Trophoblast cell (in vitro differentiated cells and primary cell): ENCODE results near the gene ADO.
"Not testable (repeated sequence)": the region's sequence is repeated elsewhere in the genome, so short reads cannot be mapped to it uniquely, and the experiment has no call there.

Experiments used
- DNase-seq, 2 donors: peaks; one replicate each; pipeline ENCODE4 v3.0.0-alpha.2; 2016
- H2AFZ ChIP-seq: 2 replicates; pipeline ENCODE4 v1.6.1; 2013; ENCODE audit warnings: low read length, moderate library complexity, mild to moderate bottlenecking; ENCODE audit not compliant: insufficient read depth, poor library complexity
- H2AK5ac ChIP-seq: 2 replicates; pipeline ENCODE4 v1.6.1; 2013; ENCODE audit warnings: mild to moderate bottlenecking, low read length
- H2BK120ac ChIP-seq: 2 replicates; pipeline ENCODE4 v1.6.1; 2013; ENCODE audit warnings: low read length, mild to moderate bottlenecking, moderate library complexity; ENCODE audit not compliant: insufficient read depth, poor library complexity
- H2BK12ac ChIP-seq: 2 replicates; pipeline ENCODE4 v1.6.1; 2013; ENCODE audit warnings: mild to moderate bottlenecking, low read length, moderate library complexity
- H2BK5ac ChIP-seq: 2 replicates; pipeline ENCODE4 v1.6.1; 2013; ENCODE audit warnings: low read length, low read depth, moderate library complexity, mild to moderate bottlenecking; ENCODE audit not compliant: poor library complexity
- H3K14ac ChIP-seq: 2 replicates; pipeline ENCODE4 v1.6.1; 2013; ENCODE audit warnings: mild to moderate bottlenecking, low read length
- H3K18ac ChIP-seq: 2 replicates; pipeline ENCODE4 v1.6.1; 2013; ENCODE audit warnings: mild to moderate bottlenecking, low read length
- H3K23ac ChIP-seq: 2 replicates; pipeline ENCODE4 v1.6.1; 2013; ENCODE audit warnings: low read length
- H3K27ac ChIP-seq: 2 replicates; pipeline ENCODE4 v1.5.1; 2013; ENCODE audit warnings: low read depth, mild to moderate bottlenecking, inconsistent platforms, low read length, moderate library complexity
- H3K27me3 ChIP-seq: 2 replicates; pipeline ENCODE4 v1.6.1; 2013; ENCODE audit warnings: inconsistent platforms, mild to moderate bottlenecking, low read length, moderate library complexity; ENCODE audit not compliant: insufficient read depth
- H3K36me3 ChIP-seq, 2 experiments: 1 replicate in 1 of 2; 2 replicates in 1 of 2; pipeline ENCODE4 v1.6.1; 2013; ENCODE audit warnings: low read length in 2 of 2, mild to moderate bottlenecking in 2 of 2, moderate library complexity in 1 of 2; ENCODE audit not compliant: insufficient read depth in 2 of 2, control insufficient read depth in 1 of 2
- H3K4ac ChIP-seq: 2 replicates; pipeline ENCODE4 v1.6.1; 2013; ENCODE audit warnings: low read depth, mild to moderate bottlenecking, low read length, moderate library complexity
- H3K4me1 ChIP-seq, 2 experiments: 1 replicate in 1 of 2; 2 replicates in 1 of 2; pipeline ENCODE4 v1.6.1; 2013; ENCODE audit warnings: low read length in 2 of 2, mild to moderate bottlenecking in 2 of 2, moderate library complexity in 1 of 2; ENCODE audit not compliant: insufficient read depth in 2 of 2, control insufficient read depth in 1 of 2
- H3K4me2 ChIP-seq: 2 replicates; pipeline ENCODE4 v1.6.1; 2013; ENCODE audit warnings: inconsistent platforms, mild to moderate bottlenecking, low read length, moderate library complexity
- H3K4me3 ChIP-seq: 2 replicates; pipeline ENCODE4 v1.5.1; 2013; ENCODE audit warnings: mild to moderate bottlenecking, low read depth, low read length, inconsistent platforms
- H3K79me1 ChIP-seq: one replicate; pipeline ENCODE4 v1.6.1; 2013; ENCODE audit warnings: low read length
- H3K79me2 ChIP-seq: 2 replicates; pipeline ENCODE4 v1.6.1; 2013; ENCODE audit warnings: low read length, mild to moderate bottlenecking; ENCODE audit not compliant: control insufficient read depth, insufficient read depth, poor library complexity
- H3K9ac ChIP-seq: 2 replicates; pipeline ENCODE4 v1.6.1; 2013; ENCODE audit warnings: mild to moderate bottlenecking, low read length
- H3K9me3 ChIP-seq: 2 replicates; pipeline ENCODE4 v1.6.1; 2013; ENCODE audit warnings: low read depth, mild to moderate bottlenecking, control low read depth, inconsistent platforms, low read length; ENCODE audit not compliant: insufficient read depth
- H4K12ac ChIP-seq: 2 replicates; pipeline ENCODE4 v1.6.1; 2013; ENCODE audit warnings: low read depth, mild to moderate bottlenecking, low read length, moderate library complexity
- H4K8ac ChIP-seq: 2 replicates; pipeline ENCODE4 v1.6.1; 2013; ENCODE audit warnings: low read depth, mild to moderate bottlenecking, low read length, moderate library complexity
- H4K91ac ChIP-seq: one replicate; pipeline ENCODE4 v1.6.1; 2013; ENCODE audit warnings: low read depth, mild to moderate bottlenecking, low read length, moderate library complexity
- WGBS: extraction: QIAGEN DNeasy Blood & Tissue Kit; methylation state at CpG from one replicate; pipeline ENCODE4 v1.1.7; 2013; ENCODE audit warnings: missing lambda C conversion rate; ENCODE audit not compliant: insufficient read length, insufficient coverage; ENCODE audit errors: extremely low coverage; 5-methylcytosine and 5-hydroxymethylcytosine counted together

Gene ADO

DNA sequence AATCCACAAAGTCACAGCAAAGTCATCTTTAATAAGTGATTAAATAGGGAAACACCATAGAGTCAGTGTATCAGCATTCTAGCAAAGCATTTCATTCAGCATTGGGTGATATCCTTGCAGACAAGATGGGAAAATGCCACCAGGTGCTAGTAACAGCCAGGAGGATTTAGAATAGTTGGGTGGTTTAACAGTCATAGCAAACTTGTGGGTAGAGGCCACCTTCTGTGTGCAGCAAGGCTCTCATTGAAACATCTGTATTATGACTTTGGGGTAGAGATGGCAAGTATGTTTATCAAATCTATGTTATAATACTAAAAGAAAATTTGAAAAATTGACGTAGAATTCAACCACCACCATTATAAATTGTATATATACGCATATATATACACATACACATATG lies 26.4 kb upstream of the ADO start:
- no peak overlapping the region for H3K27ac ChIP-seq
- no peak overlapping the region for H2BK12ac ChIP-seq
- no peaks in the 10 kb centered on the region for H3K9me3 ChIP-seq
- no peak overlapping the region for H4K8ac ChIP-seq
- H3K23ac ChIP-seq: no peak overlapping the region
- no peak for DNase-seq
- WGBS: no CpG with 5 or more reads among the region's 2 CpGs
- H4K12ac ChIP-seq: no peak overlapping the region
- H2BK5ac ChIP-seq: no peak overlapping the region
- no peak overlapping the region for H3K14ac ChIP-seq
- H2AFZ ChIP-seq: no peak overlapping the region
- H3K27me3 ChIP-seq: no peaks in the 10 kb centered on the region
- H3K9ac ChIP-seq: no peak overlapping the region
- H4K91ac ChIP-seq: no peak overlapping the region
- H3K4me2 ChIP-seq: no peak overlapping the region
- H3K4me3 ChIP-seq: no peak overlapping the region
- no peaks in the 10 kb centered on the region for H3K4me1 ChIP-seq
- no peaks in the 10 kb centered on the region for H3K79me2 ChIP-seq
- H2BK120ac ChIP-seq: no peak overlapping the region
- no peak overlapping the region for H3K18ac ChIP-seq
- H2AK5ac ChIP-seq: no peak overlapping the region
- H3K36me3 ChIP-seq: no peaks in the 10 kb centered on the region
- no peak overlapping the region for H3K4ac ChIP-seq
- H3K79me1 ChIP-seq: no peaks in the 10 kb centered on the region

DNA sequence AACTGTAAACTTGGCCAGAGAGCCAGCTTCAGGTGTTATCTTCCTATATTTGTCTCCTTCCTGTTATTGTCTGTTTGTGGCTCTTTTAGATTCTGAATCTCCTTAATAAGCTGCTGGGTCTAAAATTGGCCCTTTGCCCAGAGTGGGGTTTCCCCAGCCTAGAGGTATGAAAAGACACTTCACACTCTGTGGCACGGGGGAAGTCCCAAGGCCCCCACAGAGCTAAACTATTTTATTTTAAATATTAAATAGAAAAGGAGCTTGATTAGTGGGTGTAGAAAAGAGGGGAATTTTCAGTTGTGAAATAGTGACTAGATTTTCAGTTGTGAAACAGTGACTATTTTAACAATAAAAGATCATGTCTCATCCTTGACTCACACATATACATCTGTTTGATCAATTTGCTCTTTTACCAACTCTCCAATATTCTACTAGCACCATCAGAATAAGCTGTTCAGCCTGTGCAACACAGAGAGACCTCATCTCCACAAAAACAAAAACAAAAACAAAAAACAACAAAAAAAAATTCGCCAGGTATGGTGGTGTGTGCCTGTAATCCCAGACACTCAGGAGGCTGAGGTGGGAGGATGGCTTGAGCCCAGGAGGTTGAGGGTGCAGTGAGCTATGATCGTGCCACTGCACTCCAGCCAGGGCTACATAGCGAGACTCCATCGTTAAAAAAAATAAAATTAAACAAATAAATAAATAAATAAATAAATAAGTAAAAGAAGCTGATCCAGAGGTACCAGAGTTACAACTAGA lies 24.9 kb upstream of the ADO start:
- no peak overlapping the region for H4K12ac ChIP-seq
- no peaks in the 10 kb centered on the region for H3K36me3 ChIP-seq
- H2AFZ ChIP-seq: no peak overlapping the region
- no peak overlapping the region for H2BK5ac ChIP-seq
- WGBS: no CpG with 5 or more reads among the region's 5 CpGs
- H3K27ac ChIP-seq: no peak overlapping the region
- H3K79me1 ChIP-seq: no peaks in the 10 kb centered on the region
- no peaks in the 10 kb centered on the region for H3K9me3 ChIP-seq
- no peak overlapping the region for H3K14ac ChIP-seq
- no peaks in the 10 kb centered on the region for H3K79me2 ChIP-seq
- no peak overlapping the region for H2BK12ac ChIP-seq
- no peak overlapping the region for H3K4ac ChIP-seq
- no peak overlapping the region for H2BK120ac ChIP-seq
- no peak overlapping the region for H3K23ac ChIP-seq
- no peaks in the 10 kb centered on the region for H3K4me1 ChIP-seq
- H3K27me3 ChIP-seq: no peaks in the 10 kb centered on the region
- no peak overlapping the region for H2AK5ac ChIP-seq
- no peak overlapping the region for H3K4me3 ChIP-seq
- no peak overlapping the region for H3K4me2 ChIP-seq
- no peak overlapping the region for H3K9ac ChIP-seq
- no peak overlapping the region for H3K18ac ChIP-seq
- peak in 1 of 2 donors; percentile 25 for DNase-seq
- H4K91ac ChIP-seq: no peak overlapping the region
- no peak overlapping the region for H4K8ac ChIP-seq

DNA sequence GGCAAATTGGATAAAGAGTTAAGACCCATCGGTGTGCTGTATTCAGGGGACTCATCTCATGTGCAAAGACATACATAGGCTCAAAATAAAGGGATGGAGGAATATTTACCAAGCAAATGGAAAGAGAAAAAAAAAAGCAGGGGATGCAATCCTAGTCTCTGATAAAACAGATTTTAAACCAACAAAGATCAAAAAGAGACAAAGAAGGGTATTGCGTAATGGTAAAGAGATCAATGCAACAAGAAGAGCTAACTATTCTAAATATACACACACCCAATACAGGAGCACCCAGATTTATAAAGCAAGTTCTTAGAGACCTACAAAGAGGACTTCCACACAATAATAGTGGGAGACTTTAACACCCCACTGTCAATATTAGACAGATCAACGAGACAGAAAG lies 20.0 kb upstream of the ADO start:
- not testable (repeated sequence) for H2BK12ac ChIP-seq, H3K18ac ChIP-seq, H2BK120ac ChIP-seq, DNase-seq, H3K4me3 ChIP-seq, H3K14ac ChIP-seq, H3K4ac ChIP-seq, H4K12ac ChIP-seq, H2AK5ac ChIP-seq, H3K9ac ChIP-seq, H3K79me2 ChIP-seq, H4K91ac ChIP-seq, H3K27me3 ChIP-seq, H3K4me1 ChIP-seq, H3K79me1 ChIP-seq, H3K9me3 ChIP-seq, H3K23ac ChIP-seq, H4K8ac ChIP-seq, H3K27ac ChIP-seq, H3K4me2 ChIP-seq, H2BK5ac ChIP-seq, H3K36me3 ChIP-seq, H2AFZ ChIP-seq
- no CpG with 5 or more reads among the region's 3 CpGs for WGBS

DNA sequence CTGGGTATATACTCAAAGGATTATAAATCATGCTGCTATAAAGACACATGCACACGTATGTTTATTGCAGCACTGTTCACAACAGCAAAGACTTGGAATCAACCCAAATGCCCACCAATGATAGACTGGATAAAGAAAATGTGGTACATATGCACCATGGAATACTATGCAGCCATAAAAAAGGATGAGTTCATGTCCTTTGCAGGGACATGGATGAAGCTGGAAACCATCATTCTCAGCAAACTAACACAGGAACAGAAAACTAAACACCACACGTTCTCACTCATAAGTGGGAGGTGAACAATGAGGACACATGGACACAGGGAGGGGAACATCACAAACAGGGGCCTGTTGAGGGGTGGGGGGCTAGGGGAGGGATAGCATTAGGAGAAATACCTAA lies 16.2 kb upstream of the ADO start:
- not testable (repeated sequence) for H2AFZ ChIP-seq, H2BK120ac ChIP-seq, H4K91ac ChIP-seq, H4K8ac ChIP-seq, H3K14ac ChIP-seq, H2BK12ac ChIP-seq, H4K12ac ChIP-seq, DNase-seq, H3K23ac ChIP-seq, H3K36me3 ChIP-seq, H2BK5ac ChIP-seq, H3K4me3 ChIP-seq, H3K4me2 ChIP-seq, H3K9ac ChIP-seq, H2AK5ac ChIP-seq, H3K79me1 ChIP-seq, H3K18ac ChIP-seq, H3K27me3 ChIP-seq, H3K27ac ChIP-seq, H3K4ac ChIP-seq, H3K79me2 ChIP-seq, H3K9me3 ChIP-seq, H3K4me1 ChIP-seq
- WGBS: no CpG with 5 or more reads among the region's 2 CpGs
